GM12875 (cell line): ENCODE data around the gene TMUB2.

ENCODE experiments used
- H3K4me3 ChIP-seq: one replicate; pipeline ENCODE4 v1.5.1; 2011; ENCODE audit warnings: low read depth, low read length, control low read depth
- TF ChIP-seq, protein P1 (sequence below): IDR thresholded peaks from 2 replicates; pipeline ENCODE4 v1.5.1; 2011; ENCODE audit warnings: low read depth, mild to moderate bottlenecking, control low read depth, inconsistent platforms, low read length, moderate library complexity, borderline replicate concordance; ENCODE audit not compliant: insufficient read depth

The TMUB2 gene

DNA sequence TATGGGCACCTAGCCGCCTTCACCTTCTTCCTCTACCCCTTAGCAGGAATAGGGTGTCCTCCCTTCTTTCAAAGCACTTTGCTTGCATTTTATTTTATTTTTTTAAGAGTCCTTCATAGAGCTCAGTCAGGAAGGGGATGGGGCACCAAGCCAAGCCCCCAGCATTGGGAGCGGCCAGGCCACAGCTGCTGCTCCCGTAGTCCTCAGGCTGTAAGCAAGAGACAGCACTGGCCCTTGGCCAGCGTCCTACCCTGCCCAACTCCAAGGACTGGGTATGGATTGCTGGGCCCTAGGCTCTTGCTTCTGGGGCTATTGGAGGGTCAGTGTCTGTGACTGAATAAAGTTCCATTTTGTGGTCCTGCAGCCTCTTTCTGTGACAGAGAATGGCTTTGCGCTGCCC lies 4.6 kb downstream of the TMUB2 start:
- H3K4me3 ChIP-seq, result no peak overlapping the region
- TF ChIP-seq, protein P1, sequence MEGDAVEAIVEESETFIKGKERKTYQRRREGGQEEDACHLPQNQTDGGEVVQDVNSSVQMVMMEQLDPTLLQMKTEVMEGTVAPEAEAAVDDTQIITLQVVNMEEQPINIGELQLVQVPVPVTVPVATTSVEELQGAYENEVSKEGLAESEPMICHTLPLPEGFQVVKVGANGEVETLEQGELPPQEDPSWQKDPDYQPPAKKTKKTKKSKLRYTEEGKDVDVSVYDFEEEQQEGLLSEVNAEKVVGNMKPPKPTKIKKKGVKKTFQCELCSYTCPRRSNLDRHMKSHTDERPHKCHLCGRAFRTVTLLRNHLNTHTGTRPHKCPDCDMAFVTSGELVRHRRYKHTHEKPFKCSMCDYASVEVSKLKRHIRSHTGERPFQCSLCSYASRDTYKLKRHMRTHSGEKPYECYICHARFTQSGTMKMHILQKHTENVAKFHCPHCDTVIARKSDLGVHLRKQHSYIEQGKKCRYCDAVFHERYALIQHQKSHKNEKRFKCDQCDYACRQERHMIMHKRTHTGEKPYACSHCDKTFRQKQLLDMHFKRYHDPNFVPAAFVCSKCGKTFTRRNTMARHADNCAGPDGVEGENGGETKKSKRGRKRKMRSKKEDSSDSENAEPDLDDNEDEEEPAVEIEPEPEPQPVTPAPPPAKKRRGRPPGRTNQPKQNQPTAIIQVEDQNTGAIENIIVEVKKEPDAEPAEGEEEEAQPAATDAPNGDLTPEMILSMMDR, result no peak

DNA sequence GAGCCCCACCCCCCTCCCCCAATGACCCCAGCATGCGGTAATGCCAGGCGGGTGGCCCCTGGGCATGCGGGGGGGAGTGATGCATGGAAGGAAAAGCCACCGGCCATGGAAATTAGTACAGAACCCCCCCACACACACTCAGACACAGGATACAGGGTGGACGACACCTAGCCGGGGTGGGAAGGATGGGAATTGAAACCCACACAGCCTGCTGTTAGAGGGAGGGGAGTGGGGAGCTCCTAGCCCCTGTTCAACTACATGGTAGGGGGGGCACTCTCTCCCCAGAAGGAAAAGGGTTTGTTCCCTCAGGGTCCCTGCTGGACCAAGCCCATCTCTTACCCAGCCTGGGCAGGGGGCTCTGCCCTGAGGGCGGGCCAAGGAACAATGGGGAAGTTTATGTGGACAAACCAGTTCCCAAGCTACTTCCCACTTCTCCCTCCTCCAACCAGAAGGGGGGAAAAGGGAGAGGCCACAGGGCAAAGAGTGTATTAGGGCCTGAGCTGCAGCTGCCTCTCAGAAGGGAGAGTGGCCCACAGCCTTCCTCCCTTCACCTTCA lies 5.2 kb downstream of the TMUB2 start:
- TF ChIP-seq, protein P1, result no peak
- no peak overlapping the region for H3K4me3 ChIP-seq

DNA sequence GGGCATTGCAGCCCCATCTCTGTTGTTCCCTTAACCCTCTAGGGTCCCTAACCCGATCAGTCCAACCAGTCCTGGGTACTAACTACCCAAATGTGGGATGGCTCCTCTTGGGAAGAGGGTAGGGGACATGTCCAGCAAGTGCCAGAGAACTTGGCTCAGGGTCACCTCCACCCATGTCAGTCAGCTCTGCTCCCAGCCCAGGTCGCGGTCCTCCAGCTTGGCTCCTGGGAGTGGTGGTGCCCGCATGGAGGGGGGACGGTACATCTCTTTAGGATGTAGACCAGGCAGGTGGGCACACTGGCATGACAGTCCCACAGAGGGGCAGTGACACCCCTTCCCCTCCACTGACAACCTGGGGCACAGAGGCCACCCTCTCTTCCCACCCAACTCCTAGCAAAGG lies 6.0 kb downstream of the TMUB2 start:
- TF ChIP-seq, protein P1, result no peak
- no peak overlapping the region for H3K4me3 ChIP-seq

DNA sequence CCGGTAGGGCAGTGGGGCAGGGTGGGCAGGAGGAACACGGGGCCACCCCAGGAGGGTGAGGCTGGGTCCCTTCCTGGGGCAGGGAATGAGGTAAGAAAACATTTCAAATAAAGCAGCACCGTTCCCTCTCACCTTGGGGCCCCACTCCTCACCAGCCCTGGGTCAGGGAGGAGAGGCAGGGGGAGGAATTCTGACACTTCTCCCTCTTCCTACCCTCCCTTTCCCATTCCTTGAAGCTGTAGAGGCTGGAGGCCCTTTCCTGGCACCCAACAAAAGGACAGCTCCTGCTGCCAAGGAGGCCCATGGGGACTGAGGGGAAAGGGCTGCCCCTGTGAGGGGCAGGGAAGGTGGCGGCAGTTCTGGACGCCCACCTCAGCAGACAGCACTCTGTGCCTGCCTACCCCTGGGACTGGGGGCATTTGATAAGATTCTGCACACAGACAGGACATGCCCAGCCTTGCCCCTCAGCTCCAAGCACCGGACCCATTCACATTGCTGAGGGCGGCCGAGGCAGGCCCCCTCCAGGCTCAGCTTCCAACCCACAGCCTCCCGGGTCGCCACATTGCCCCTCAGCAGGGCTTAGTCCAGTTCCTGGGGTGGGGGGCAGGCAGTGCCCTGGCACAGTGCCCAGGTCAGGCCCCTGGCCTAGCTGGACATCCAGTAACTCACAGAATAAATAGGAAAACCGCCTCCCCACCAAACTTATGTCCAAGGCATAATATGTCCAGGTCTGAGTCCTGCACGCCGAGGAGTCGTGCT lies 6.7 kb downstream of the TMUB2 start:
- no peak overlapping the region for H3K4me3 ChIP-seq
- TF ChIP-seq, protein P1, result no peak

DNA sequence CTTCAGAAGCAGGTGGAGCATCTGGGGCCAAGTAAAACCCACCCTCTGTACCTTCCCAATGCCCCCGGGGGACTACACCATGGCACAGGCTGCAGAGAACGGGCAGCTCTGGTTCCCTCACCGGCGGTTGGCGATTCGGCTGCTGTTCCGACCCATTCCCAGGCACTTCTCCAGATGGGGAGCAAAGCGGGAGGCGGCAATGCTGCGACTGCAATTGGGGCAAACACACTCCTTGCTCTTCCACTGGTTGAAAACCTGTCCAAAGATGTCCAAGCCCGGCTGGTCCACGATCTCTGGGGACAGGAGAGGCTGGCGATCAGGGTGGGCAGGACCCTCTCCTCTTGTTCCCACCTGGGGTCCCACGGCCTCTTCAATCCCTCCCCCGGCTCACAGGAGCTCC lies 10.3 kb downstream of the TMUB2 start:
- TF ChIP-seq, protein P1, result no peak
- H3K4me3 ChIP-seq, result no peak overlapping the region

DNA sequence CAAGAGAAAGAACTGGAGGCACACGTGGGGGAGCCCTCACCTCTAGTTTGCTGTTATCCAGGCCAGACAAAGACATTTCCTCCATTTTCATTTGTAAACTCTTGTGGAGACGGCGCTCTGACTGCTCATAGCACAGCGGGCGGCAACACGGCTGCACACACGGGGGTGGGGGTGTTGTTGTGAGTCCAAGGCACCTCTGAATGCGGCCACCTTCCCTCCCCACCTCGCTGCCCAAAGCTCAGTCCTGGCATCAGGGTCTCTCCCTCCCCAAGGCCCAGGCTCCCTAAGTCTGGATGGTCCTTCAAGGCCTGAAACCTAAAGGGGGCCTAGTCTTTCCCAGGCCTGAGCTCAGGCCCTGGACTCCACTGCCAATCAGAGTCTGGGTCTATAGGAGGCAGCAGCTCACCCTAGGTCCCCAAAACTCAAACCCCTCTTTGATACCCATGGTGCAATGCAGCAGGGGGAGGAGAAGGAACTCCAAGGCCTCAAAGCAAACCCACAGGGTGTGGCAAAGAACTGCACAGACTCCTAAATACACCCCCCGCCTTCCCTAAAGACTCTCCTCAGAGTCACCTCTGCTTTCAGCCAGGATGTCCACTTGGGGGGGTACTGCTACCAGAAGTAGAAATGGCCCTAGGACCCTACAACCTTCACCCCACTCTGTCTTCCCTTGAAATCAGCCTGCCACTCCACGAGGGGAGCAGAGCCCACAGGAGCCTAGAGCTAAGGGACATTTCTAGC lies 11.4 kb downstream of the TMUB2 start:
- TF ChIP-seq, protein P1, result 0 out of 2 replicates have a peak, but pooled peaks have one; percentile 22
- H3K4me3 ChIP-seq, result peak overlapping the region; percentile 85
